Raji (cell line): ENCODE data around the gene CEP192.

Experiments
- POLR2A ChIP-seq: IDR thresholded peaks from 2 replicates; pipeline ENCODE4 v1.6.1; 2011; ENCODE audit warnings: low read depth, low read length, control low read depth; ENCODE audit not compliant: insufficient read depth

Gene CEP192

DNA sequence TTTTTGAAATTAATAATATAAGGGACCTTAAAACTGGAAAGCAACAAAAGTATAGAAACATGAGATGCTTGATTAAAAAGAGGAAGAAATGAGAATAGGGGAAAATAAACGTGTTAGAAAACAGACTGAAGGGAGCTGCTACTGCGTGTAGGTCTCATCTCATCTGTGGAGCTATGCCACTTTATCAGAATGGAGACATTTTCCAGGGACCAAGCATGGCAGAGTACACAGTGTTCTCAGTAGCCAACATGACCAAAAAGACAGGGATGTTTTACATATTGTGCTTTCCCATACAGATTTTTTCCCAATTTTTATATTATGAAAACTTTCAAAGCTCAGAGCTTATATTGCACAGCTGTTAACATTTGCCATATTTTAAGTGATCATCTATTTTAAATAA is 23.1 kb downstream of the CEP192 start:
- no peak for TF ChIP-seq POLR2A

DNA sequence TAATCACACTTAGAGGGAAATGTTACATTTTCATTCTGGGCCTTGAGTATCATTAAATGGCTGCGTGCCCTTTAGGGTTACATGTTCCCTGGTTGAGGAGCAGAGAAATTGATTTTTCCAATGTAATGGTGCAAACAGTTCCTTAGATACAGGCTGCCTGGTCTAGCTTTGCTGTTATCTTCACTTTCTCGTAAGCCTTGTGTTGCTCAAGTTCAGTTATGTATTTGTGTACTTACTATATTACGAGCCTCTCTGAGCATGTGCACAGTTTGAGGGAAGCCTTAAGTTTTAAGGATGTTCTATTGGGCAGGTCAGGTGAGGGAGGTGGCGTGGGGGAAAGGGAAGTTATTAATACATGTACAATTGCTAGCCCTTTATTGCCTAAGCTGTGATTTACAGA is 23.7 kb downstream of the CEP192 start:
- no peak for TF ChIP-seq POLR2A

DNA sequence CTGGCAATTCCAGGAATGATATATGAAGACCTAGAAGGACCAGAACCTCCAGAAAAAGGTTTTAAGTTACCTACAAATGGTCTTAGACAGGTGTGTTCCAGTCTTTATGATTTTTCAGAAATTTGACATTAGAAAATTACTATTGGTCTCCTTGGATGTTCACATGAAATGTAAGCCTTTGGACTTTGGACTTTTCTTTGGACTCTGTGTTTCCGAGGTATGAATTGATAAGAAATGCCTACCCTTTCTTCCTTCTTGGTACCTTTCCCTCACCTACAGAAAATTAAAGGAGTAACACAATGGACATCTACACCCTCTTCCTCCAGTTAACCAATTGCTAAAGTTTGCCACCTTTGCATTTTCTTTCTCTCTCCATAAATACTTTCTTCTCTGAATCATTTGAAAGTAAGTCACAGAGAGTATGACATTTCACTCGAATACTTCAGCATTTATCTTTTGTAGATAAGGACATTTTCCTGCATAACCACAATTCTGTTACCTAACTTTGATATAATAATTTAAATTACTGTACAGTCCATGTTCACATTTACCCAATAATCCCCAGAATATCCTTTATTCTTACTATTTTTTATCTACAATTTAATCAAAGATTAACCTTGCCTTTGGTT is 26.2 kb downstream of the CEP192 start:
- TF ChIP-seq POLR2A, result no peak

GRCh38 chr18:13018374-13018773 is 27.2 kb downstream of the CEP192 start:
- TF ChIP-seq POLR2A, result no peak

GRCh38 chr18:13019301-13019700 is 28.1 kb downstream of the CEP192 start:
- no peak for TF ChIP-seq POLR2A

DNA sequence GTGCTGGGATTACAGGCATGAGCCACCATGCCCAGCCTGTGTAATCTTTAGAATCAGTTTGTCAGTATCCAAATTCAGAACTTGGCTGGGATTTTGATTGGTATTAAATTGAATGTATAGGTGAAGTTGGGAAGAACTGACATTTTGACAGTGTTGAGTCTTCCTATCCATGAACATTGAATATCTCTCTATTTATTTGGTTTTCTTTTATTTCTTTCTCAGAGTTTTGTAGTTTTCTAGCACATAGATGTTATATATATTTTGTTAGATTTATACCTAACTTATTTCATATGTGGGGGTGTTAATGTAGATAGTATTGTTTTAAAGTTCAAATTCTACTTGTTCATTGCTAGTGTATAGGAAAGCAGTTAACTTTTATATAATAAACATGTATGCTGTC is 31.5 kb downstream of the CEP192 start:
- no peak for TF ChIP-seq POLR2A

DNA sequence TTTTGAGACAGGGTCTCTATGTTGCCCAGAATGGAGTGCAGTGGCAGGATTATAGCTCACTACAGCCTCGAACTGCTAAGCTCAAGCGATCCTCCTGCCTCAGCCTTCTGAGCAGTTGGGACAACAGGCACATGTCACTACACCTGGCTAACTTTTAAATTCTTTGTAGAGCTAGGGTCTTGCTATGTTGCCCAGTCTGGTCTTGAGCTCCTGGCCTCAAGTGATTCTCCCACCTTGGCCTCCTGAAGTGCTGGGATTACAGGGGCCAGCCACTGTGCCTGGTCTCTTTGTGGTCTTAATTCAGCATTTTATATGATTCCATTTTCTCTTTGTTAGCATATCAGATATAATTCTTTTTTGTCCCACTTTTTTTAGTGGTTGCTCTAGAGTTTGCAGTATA is 34.1 kb downstream of the CEP192 start:
- TF ChIP-seq POLR2A, result no peak

- TF ChIP-seq POLR2A, result no peak
Observed at GRCh38 chr18:13026583-13027270, 35.6 kb downstream of the CEP192 start.

- no peak for TF ChIP-seq POLR2A
Observed at GRCh38 chr18:13028869-13029268, 37.7 kb downstream of the CEP192 start.

GRCh38 chr18:13032173-13032572 is 41.0 kb downstream of the CEP192 start:
- no peak for TF ChIP-seq POLR2A

GRCh38 chr18:13035249-13035914 is 44.2 kb downstream of the CEP192 start:
- no peak for TF ChIP-seq POLR2A

GRCh38 chr18:13036622-13037320 is 45.6 kb downstream of the CEP192 start:
- no peak for TF ChIP-seq POLR2A

GRCh38 chr18:13039806-13040205 is 48.6 kb downstream of the CEP192 start:
- TF ChIP-seq POLR2A, result no peak

- no peak for TF ChIP-seq POLR2A
Observed at GRCh38 chr18:13043066-13043465, 51.9 kb downstream of the CEP192 start.

GRCh38 chr18:13048061-13048595 is 57.0 kb downstream of the CEP192 start:
- TF ChIP-seq POLR2A, result no peak
